GM18873 (cell line): ENCODE results near the gene AARSD1.
"Not testable (repeated sequence)": the region's sequence is repeated elsewhere in the genome, so short reads cannot be mapped to it uniquely, and the experiment has no call there.

ENCODE experiments used
- ATAC-seq: cut with Tn5 transposase; IDR thresholded peaks from one replicate; pipeline ENCODE4 v1.9.1; 2021; ENCODE audit warnings: mild to moderate bottlenecking, moderate library complexity, moderate number of reproducible peaks; ENCODE audit not compliant: unreplicated experiment, low FRiP score

The AARSD1 gene

GRCh38 chr17:42982266-42982665 is 18.0 kb upstream of the AARSD1 start:
- no peak for ATAC-seq

- peak; percentile 42 for ATAC-seq
These were observed 16.6 kb upstream of the AARSD1 start for GRCh38 chr17:42980766-42981397.

DNA sequence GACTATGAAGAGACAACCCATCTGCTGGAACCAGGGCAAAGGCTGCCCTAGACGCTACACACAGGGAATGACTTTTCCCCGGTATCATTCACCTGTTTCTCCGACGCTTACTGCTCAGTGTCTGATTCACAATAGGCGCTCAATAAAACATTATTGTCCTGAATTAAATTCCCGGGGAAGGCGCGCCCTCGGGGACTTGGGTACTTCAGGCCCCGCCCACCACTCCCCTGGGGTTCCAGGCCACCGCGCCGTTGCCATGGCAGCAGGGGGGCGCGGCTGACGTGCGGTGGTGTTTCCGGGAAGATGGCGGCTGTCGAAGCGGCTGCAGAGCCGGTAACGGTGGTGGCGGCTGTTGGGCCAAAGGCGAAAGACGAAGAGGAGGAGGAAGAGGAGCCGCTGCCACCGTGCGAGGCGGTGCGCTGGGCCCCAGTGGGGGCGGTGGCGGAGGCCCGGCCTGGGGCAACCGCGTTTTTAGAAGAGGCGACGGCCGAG is 16.1 kb upstream of the AARSD1 start, which contains the start of gene RUNDC1:
Gene RUNDC1, plus strand, starts transcription at position 292 of the 492 bp plus-strand sequence. Its CDS starts 12 bp downstream, at position 304.
- ATAC-seq = peak; percentile 38

DNA sequence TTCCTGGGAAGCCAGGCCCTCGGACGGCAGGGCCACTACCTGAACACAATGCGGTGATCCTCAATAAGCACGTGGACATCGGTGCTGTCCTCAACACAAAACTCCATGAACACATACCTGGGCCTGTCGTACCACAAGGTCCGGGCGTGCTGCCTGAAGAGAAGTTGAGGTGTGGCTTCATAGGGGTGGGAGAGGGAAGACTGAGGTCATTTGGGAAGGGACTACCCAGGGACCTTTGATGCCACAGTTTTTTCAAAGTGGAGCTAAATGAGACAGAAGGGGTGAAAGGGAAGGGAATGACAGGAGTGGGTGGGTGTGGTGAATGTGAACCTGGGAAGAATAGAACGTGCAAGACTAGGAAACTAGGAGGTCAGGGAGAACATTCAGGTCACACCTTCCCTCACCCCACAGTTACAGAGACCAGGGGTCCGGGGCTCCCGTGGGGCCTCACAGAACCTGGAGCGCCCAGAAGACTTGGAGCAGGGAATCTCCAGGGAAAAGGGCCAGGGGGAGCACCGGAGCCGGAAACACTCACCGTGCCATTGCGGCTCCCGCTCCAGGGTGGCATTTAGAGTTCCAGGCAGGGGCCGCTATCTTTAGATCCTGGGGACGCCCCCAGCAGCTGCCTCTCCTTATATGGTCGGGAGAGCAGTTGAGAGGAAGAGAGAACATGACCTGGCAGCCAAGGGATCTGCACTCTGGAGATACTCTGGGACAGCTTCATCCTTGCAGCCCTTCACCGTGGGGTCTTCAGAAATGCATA is 15.4 kb upstream of the AARSD1 start, which contains the start of gene PTGES3L:
Gene PTGES3L, minus strand, starts transcription at position 570 of the 763 bp plus-strand sequence. Its CDS starts 27 bp downstream, at position 543.
- peak; percentile 21 for ATAC-seq

GRCh38 chr17:42975701-42976100 is 11.4 kb upstream of the AARSD1 start:
- not testable (repeated sequence) for ATAC-seq

DNA sequence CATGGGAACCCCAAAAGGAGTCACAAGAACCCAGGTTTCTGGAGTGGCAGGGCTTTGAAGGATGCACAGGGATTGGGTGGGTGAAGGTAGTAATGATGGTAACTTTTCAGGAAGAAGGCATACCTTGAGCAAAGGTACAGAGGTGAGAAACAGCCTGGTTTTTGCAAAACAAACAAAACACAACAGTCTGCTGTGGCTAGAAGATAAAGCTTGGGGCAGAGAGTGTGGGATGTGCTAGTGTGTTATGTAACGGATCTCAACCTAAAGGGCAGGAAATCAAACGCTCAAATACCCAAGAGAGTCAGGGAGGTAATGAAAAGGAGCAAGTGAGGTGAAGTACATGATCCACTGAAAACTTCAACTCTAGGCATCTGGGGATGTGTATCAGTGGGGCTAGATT is 11.0 kb upstream of the AARSD1 start:
- ATAC-seq = no peak

GRCh38 chr17:42973323-42973722 is 9.1 kb upstream of the AARSD1 start:
- not testable (repeated sequence) for ATAC-seq

- no peak for ATAC-seq
These were observed 7.3 kb upstream of the AARSD1 start for GRCh38 chr17:42971589-42971988.

- ATAC-seq = no peak
These were observed 4.8 kb upstream of the AARSD1 start for GRCh38 chr17:42969001-42969581.

DNA sequence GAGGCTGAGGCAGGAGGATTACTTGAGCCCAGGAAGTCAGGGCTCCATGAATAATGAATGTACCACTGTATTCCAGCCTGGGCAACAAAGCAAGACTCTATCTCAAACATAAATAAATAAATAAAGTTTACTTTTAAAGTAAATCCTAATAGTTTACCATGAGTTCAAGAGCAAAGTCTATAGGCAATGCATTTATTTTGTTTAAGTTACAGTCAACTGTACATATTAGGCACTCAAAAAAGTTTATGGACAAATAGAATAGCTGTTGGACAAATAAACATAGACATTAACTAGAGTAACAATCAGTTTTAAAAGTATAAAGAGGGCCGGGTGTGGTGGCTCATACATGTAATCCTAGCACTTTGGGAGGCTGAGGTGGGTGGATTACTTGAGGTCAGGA is 3.7 kb upstream of the AARSD1 start:
- no peak for ATAC-seq

DNA sequence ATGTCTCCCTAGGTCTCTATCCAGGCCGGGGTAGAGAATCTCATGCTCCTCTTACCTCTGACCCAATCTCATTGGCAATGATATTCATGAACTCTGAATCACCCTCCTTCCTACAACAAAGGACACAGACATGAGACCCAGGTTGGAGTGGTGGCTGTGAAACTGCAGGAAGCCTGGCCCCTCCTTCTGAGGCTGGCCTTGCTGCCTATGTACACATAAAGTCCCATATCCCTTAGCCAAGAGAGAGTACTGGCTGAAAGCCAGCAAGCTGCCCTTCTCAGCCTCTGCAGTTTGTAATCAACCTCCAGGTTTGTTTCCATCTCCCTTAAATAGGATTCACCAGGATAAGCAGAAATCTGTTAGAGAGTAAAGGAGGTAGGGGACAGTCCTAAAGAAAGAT is 10.6 kb downstream of the AARSD1 start:
- ATAC-seq = no peak

- no peak for ATAC-seq
These were observed 14.0 kb downstream of the AARSD1 start for GRCh38 chr17:42950044-42950783.

- ATAC-seq = no peak
These were observed 17.4 kb downstream of the AARSD1 start for GRCh38 chr17:42946812-42947211.

- ATAC-seq = no peak
These were observed 20.0 kb downstream of the AARSD1 start for GRCh38 chr17:42944211-42944610.

DNA sequence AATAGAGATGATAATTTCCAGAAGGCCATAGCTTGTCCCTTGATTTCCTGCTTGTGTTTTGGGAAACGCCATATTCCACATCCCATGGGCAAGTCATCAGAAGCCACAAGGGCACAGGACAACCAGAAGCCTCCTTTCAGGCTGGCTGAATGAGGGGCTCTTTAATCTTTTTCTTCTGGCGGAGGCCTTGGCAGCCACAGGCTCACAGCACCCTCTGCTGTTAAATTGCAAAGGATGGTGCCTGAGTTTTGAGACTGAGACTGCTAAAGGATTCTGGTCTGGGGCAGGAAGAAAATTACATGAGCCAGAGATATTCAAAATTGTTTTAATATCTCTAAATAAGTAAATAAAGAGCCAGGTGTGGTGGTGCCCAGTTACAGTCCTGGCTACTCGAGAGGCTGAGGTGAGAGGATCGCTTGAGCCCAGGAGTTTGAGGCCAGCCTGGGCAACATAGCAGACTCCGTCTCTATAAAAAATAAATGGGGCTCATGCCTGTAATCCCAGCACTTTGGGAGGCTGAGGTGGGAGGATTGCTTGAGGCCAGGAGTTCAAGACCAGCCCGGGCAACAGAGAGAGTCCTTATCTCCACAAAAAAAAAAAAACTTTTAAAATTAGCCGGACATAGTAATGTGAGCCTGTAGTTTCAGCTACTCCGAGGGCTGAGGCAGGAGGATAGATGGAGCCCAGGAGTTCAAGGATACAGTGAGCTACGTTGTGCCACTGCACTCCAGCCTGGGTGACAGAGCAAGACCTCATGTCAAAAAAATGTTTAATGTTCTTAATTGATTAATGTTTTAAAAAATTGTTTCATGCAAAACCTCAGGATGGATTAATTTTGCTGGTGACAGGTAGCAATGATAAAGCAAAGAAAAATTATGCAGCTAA is 26.3 kb downstream of the AARSD1 start:
- ATAC-seq = no peak

DNA sequence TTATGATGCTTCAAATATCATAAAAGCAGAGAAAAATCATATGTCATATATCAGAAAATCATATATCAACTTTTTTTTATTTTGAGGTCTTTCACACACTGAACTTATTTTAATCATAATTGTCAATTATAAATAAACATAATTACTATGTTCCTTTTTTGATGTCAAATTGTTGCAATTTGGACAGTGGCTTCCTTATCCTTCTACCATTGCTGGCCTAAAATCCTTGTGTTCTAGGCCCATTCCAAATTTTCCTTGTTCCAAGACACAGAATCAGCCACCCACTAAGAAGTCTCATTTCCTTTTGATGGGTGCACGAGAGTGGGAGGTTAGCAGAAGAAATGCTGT is 34.8 kb downstream of the AARSD1 start:
- no peak for ATAC-seq

GRCh38 chr17:42928714-42929496 is 35.3 kb downstream of the AARSD1 start:
- no peak for ATAC-seq

GRCh38 chr17:42924891-42925290 is 39.4 kb downstream of the AARSD1 start:
- no peak for ATAC-seq

DNA sequence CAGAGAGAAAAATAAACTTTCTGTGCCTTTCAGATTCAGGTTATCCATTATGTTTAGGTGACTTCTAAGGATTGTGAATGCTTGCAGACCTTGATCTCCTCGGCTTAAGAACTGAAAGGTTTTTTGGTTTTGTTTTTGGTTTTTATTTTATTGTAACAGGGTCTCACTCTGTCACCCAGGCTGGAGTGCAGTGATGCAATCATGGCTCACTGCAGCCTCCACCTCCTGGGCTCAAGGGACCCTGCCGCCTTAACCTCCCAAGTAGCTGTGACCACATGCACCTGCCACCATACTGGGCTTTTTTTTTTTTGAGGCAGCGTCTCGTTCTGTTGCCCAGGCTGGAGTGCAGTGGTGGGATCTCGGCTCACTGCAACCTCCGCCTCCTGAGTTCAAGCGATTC is 40.8 kb downstream of the AARSD1 start:
- not testable (repeated sequence) for ATAC-seq
